Right lobe of liver (tissue), 4 donors: ENCODE measurements around the gene RTP1.

Source experiments
- CTCF ChIP-seq, 4 donors: fragments of 200-600 bp in 3 of 4; fragments of 450-650 bp in 1 of 4; IDR thresholded peaks; one replicate each; pipeline versions ENCODE4 v1.5.1 to v1.8.0; 2016 to 2022; ENCODE audit warnings: antibody characterized with exemption in 4 of 4, mild to moderate bottlenecking in 2 of 4
- POLR2A ChIP-seq: fragments of 450-650 bp; IDR thresholded peaks from one replicate; pipeline ENCODE4 v1.6.1; 2017; ENCODE audit warnings: antibody characterized with exemption, mild to moderate bottlenecking
- donor health status: DM: no; HTN: no; CAD: no.
- donor health status: DM: no; HTN: no; CAD: no.
- donor health status: DM: no; HTN: yes; CAD: no.

- peak; percentile 68 to 73 (median 70) for TF ChIP-seq CTCF (IDR thresholded peaks at IDR 0.05)
- no peak for TF ChIP-seq POLR2A
Measured at GRCh38 chr3:187165144-187165543, 32.1 kb upstream of the RTP1 start.
